GM12891 (cell line): ENCODE results near the gene ELOVL5. TPM values are rescaled to one million over a fixed set of nuclear protein-coding genes. Genes with fewer than 3 reads are reported as not detected.
A peak's percentile ranks its signal among the peaks of the same experiment; 100 is the strongest.
"Not testable (repeated sequence)": the region's sequence is repeated elsewhere in the genome, so short reads cannot be mapped to it uniquely, and the experiment has no call there.

Experiments
- DNase-seq: peaks from one replicate; pipeline ENCODE4 v3.0.0; 2011; ENCODE audit warnings: low spot score; ENCODE audit not compliant: insufficient read length
- FAIRE-seq: peaks from 2 replicates; lab custom pipeline; 2011; peaks lifted over from hg19 to GRCh38; lab: Jason Lieb, UNC
- PAX5 ChIP-seq: IDR thresholded peaks from 2 replicates; pipeline ENCODE4 v1.6.1; 2011; ENCODE audit warnings: low read length, moderate library complexity, mild to moderate bottlenecking; ENCODE audit not compliant: insufficient read depth, severe bottlenecking
- POLR2A ChIP-seq: IDR thresholded peaks from 2 replicates; pipeline ENCODE4 v1.6.1; 2011; ENCODE audit warnings: low read depth, low read length, control low read depth
- POLR2AphosphoS5 ChIP-seq: IDR thresholded peaks from 2 replicates; pipeline ENCODE4 v1.6.1; 2011; ENCODE audit warnings: low read depth, low read length, control low read depth
- POU2F2 ChIP-seq: IDR thresholded peaks from 2 replicates; pipeline ENCODE4 v1.6.1; 2011; ENCODE audit warnings: low read depth, mild to moderate bottlenecking, control low read depth, low read length, moderate library complexity
- SPI1 ChIP-seq: IDR thresholded peaks from 2 replicates; pipeline ENCODE4 v1.6.1; 2011; ENCODE audit warnings: low read depth, low read length, control low read depth
- TAF1 ChIP-seq: IDR thresholded peaks from 2 replicates; pipeline ENCODE4 v1.6.1; 2011; ENCODE audit warnings: low read depth, low read length, control low read depth
- polyA plus RNA-seq: library from polyadenylated mRNA; unstranded; fragments of >200 nt; gene quantifications from one replicate; pipeline ENCODE4 v1.2.1, GENCODE V29; 2012; ENCODE audit warnings: low read depth, missing spikeins, inconsistent platforms; ENCODE audit not compliant: missing spikeins

Gene ELOVL5, protein sequence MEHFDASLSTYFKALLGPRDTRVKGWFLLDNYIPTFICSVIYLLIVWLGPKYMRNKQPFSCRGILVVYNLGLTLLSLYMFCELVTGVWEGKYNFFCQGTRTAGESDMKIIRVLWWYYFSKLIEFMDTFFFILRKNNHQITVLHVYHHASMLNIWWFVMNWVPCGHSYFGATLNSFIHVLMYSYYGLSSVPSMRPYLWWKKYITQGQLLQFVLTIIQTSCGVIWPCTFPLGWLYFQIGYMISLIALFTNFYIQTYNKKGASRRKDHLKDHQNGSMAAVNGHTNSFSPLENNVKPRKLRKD
- 65.0 TPM for polyA plus RNA-seq

DNA sequence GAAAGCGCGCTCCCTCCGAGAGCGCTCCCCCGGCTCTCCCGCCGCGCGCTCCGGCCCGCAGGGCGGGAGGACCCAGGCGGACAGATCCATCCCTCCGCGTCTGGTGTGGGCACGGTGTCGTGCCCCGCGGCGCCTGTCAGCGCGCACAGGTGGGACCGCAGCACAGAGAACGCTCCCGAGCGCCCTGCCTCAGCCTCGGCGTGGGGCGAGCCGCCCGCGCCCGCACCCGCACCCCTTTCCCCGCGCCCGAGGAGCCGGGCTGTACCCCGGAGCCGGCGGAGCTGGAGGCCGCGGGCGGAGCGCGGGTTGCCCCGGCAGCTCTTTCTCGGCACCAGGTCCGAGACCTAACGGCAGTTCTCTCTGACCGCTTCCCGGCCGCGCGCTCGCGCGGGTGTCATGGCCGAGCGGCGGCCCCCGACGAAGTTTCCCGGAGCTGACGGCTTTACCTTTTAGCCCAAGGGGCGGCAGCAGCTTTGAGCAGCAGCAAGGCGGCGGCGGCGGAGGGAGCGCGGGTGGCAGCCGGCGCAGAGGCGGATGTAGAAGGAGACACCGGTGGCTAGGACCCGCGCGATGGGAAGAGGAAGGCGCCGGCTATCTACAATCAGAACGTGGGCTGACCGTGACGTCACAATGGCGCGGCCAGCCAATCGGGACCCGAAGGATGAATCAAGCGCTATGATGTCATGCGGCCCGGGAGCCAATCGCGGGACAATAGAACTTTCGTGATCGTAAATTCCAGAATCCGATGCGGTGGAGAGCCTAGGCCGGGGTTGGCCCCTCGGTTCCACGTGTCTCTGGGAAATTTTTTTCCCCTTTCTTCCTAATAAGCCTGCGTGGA lies at the start of gene ELOVL5:
Gene ELOVL5, minus strand, starts transcription at position 580 of the 838 bp plus-strand sequence. CDS start 53,251 bp downstream, outside the sequence.
- DNase-seq (peak; percentile 63), FAIRE-seq (peak; percentile 79)
- TF ChIP-seq PAX5 = no peak
- peak; percentile 31; the same call in 1 of the 2 replicates for TF ChIP-seq TAF1
- TF ChIP-seq SPI1 = peak; percentile 21; the same call in 1 of the 2 replicates
- TF ChIP-seq POU2F2 = no peak; the same call in 1 of the 2 replicates
- peak; percentile 49; the same call in 1 of the 2 replicates for TF ChIP-seq POLR2A
- peak; percentile 40; the same call in 1 of the 2 replicates for TF ChIP-seq POLR2AphosphoS5

DNA sequence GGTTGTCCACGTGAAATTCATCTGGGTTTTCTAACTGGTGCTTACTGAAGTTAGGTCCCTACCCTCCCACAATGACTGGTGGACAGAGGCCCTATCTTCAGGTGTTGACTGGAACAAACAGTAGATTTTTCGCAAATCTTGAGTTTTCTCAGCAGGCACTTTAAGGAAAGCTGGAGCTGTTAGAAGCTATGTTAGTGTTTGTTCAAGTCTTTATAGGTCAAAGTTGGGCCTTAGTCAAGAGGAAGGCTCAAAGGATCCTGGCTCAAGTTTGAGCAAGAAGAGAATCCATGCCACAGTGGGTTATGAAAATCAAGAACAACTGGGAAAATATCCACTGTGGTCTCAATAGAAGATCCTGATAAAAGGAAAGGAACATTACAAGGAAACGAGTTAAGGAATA lies 48.5 kb upstream of the ELOVL5 start:
- TF ChIP-seq PAX5 = no peak
- no peak for TF ChIP-seq TAF1
- no peak for TF ChIP-seq POU2F2
- no peak for TF ChIP-seq POLR2AphosphoS5
- no peak for TF ChIP-seq SPI1
- TF ChIP-seq POLR2A = no peak
- DNase-seq (no peak), FAIRE-seq (no peak)

DNA sequence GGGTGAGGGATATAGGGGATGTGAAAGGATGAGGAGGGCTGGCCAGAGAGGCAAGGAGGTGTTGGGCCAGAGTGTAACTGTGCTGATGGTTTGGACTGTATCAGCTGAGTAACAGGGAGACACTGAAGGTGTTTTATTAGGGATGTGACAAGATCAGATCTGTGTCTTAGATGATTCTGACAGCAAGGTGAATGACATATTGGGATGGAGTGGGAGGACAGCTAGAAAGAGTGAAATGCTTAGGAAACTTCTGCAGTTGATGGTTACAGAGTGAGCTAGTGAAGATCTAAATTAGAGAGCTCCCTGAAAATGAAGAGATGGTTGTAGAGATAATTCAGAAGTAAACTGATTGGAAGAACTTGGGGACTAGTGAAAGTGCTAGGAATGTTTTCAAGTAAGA lies 47.2 kb upstream of the ELOVL5 start:
- no peak for FAIRE-seq
- TF ChIP-seq PAX5 = no peak
- TF ChIP-seq POU2F2 = no peak
- TF ChIP-seq SPI1 = no peak
- no peak for TF ChIP-seq POLR2A
- no peak for TF ChIP-seq TAF1
- TF ChIP-seq POLR2AphosphoS5 = no peak
- no peak for DNase-seq

DNA sequence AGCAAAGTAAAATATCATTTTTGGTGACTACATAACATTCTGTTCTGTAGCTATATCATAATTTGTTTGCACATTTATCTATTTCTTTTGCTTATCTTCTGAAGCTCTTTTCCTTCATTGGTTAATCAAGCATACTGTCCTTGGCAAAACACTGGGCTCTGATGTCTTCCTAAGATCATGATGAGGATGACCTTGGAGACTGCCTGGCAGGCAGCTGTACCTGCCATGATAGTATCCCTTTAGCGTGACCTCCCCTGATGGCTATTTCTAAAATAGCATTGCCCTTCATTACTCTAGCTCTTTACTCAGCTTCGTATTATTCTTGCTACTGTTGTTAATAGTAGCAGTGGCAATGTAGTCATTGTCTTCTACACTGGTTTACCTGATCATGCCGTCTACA lies 46.0 kb upstream of the ELOVL5 start:
- DNase-seq (no peak), FAIRE-seq (no peak)
- no peak for TF ChIP-seq SPI1
- TF ChIP-seq POLR2AphosphoS5 = no peak
- TF ChIP-seq TAF1 = no peak
- no peak for TF ChIP-seq PAX5
- no peak for TF ChIP-seq POLR2A
- TF ChIP-seq POU2F2 = no peak

DNA sequence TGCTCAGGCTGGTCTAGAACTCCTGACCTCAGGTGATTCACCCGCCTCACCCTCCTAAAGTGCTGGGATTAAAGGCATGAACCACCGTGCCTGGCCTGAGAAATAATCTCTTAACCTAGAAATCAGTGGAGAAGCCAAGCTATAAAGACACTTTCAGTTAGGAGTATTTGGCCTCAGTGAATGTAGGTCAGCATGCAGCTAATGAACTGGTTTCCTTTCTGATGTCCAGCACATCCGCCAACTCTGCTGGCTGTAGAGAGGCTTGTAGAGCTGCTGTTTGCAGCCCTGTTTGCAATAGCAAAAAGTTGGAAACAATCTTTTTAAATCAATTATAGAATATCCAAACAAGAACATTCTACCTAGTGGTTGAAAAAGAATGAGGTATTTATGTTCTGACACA lies 42.4 kb upstream of the ELOVL5 start:
- no peak for TF ChIP-seq POLR2AphosphoS5
- no peak for TF ChIP-seq TAF1
- no peak for TF ChIP-seq POU2F2
- no peak for TF ChIP-seq PAX5
- TF ChIP-seq SPI1 = no peak
- no peak for TF ChIP-seq POLR2A
- FAIRE-seq (no peak), DNase-seq (no peak)

DNA sequence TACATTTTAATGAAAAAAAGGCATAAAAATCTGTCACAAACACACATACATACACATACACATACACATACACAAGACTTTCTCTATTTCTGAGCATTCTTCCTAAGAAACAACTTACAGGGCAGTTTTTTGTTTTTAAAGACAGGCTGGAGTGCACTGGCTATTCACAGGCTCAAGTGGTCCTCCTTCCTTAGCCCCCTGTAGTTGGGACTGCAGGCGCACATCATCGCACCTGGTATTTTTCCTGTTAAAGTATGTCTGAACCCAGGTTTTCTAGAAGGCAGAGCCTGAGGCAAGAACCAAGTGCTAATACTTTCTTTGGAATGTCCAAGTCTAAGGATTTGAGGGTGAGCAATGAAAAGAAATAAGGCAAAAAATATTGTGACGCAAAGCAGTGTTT lies 41.3 kb upstream of the ELOVL5 start:
- TF ChIP-seq POU2F2 (no peak), PAX5 (no peak), TAF1 (no peak), POLR2AphosphoS5 (no peak), POLR2A (no peak), SPI1 (no peak)
- FAIRE-seq (no peak), DNase-seq (no peak)

DNA sequence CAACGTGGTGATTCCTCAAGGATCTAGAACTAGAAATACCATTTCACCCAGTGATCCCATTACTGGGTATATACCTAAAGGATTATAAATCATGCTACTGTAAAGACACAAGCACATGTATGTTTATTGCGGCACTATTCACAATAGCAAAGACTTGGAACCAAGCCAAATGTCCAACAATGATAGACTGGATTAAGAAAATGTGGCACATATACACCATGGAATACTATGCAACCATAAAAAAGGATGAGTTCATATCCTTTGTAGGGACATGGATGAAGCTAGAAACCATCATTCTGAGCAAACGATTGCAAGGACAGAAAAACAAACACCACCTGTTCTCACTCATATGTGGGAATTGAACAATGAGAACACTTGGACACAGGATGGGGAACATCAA lies 39.9 kb upstream of the ELOVL5 start:
- DNase-seq, FAIRE-seq: not testable (repeated sequence)

DNA sequence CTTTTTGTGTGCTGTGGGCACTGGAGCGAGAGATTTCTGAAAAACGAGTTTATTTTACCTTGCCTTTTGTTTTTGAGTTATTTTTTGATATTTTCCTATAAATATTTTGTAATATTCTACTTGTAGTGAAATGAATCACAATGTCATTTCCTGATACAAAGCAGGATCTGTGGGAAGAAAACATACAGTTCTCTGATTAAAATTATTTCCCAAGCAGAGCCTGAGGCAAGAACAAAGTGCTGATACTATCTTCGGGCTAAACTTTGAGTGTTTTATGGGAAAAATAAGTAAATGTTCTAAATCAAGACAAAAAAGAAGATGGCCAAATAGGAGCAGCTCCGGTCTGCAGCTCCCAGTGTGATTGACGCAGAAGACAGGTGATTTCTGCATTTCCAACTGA lies 33.7 kb upstream of the ELOVL5 start:
- FAIRE-seq (no peak), DNase-seq (no peak)
- TF ChIP-seq PAX5 (no peak), POLR2A (no peak), SPI1 (no peak), TAF1 (no peak), POU2F2 (no peak), POLR2AphosphoS5 (no peak)

DNA sequence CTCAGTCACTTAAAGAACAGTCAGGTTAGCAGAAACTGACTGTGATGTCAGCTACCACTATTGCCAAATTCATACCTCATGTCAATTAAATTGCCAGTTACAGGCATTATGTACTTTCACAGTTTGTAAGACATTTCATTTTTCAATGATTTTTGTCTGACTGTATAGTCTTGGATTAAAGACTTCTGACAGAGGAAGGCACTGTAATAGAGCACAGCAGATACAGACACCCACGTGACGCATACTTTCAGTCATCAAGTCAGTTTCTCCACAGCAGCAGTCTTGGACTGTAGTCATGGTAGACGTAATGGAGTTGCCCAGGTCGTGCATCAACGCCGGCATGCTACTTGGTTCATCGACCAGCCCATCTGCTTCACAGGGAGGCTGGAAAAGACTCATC lies 29.5 kb upstream of the ELOVL5 start:
- FAIRE-seq = peak; percentile 38
- DNase-seq = no peak
- TF ChIP-seq SPI1 = no peak
- no peak for TF ChIP-seq POLR2AphosphoS5
- no peak for TF ChIP-seq POU2F2
- TF ChIP-seq POLR2A = no peak
- TF ChIP-seq TAF1 = no peak
